H1 (cell line): ENCODE data around the gene ANGPTL5. TPM values are rescaled to one million over a fixed set of nuclear protein-coding genes. Genes with fewer than 3 reads are reported as not detected.
"Not testable (repeated sequence)": the region's sequence is repeated elsewhere in the genome, so short reads cannot be mapped to it uniquely, and the experiment has no call there.

Experiments
- CTCF ChIA-PET: fragments of 300-600 bp; sonication (Branson Sonifier 250); formaldehyde crosslinking; loops from one replicate; lab custom pipeline; 2021; ENCODE audit not compliant: partially characterized antibody; lab: Charles Lee
- POLR2A ChIA-PET: fragments of 300-600 bp; sonication (Branson Sonifier 250); formaldehyde crosslinking; loops from one replicate; lab custom pipeline; 2021; ENCODE audit warnings: inconsistent platforms; ENCODE audit not compliant: partially characterized antibody; lab: Charles Lee
- DNase-seq, 2 experiments: peaks; one replicate each; pipeline versions ENCODE4 v3.0.0 to v3.0.0-alpha.2; 2010 to 2022; ENCODE audit warnings: low spot score in 2 of 2, low read depth in 1 of 2, mixed read lengths in 1 of 2
- FAIRE-seq: peaks from 2 replicates; lab custom pipeline; 2011; peaks lifted over from hg19 to GRCh38; lab: Jason Lieb, UNC
- H2AFZ ChIP-seq: 2 replicates; pipeline ENCODE4 v1.8.1; 2012; ENCODE audit warnings: low read length, inconsistent platforms
- H2AK5ac ChIP-seq: 2 replicates; pipeline ENCODE4 v1.6.1; 2013; ENCODE audit warnings: low read depth, low read length
- H2BK120ac ChIP-seq: replicated peaks from 2 replicates; pipeline ENCODE3; 2013; ENCODE audit warnings: low read depth, low read length, inconsistent platforms
- H2BK12ac ChIP-seq: 2 replicates; pipeline ENCODE4 v1.6.1; 2013; ENCODE audit warnings: low read depth, low read length
- H2BK15ac ChIP-seq: 2 replicates; pipeline ENCODE4 v1.6.1; 2013; ENCODE audit warnings: low read length
- H2BK20ac ChIP-seq: 2 replicates; pipeline ENCODE4 v1.6.1; 2013; ENCODE audit warnings: low read length
- H2BK5ac ChIP-seq: 2 replicates; pipeline ENCODE4 v1.6.1; 2013; ENCODE audit warnings: low read depth, low read length
- H3K14ac ChIP-seq: 2 replicates; pipeline ENCODE4 v1.6.1; 2013; ENCODE audit warnings: inconsistent platforms; ENCODE audit not compliant: insufficient read length
- H3K18ac ChIP-seq: 2 replicates; pipeline ENCODE4 v1.6.1; 2013; ENCODE audit warnings: low read length; ENCODE audit errors: extremely low read depth
- H3K23ac ChIP-seq: 2 replicates; pipeline ENCODE4 v1.6.1; 2013; ENCODE audit warnings: inconsistent platforms; ENCODE audit not compliant: insufficient read length
- H3K23me2 ChIP-seq: 2 replicates; pipeline ENCODE4 v1.6.1; 2013; ENCODE audit warnings: low read depth, low read length
- H3K27ac ChIP-seq: 2 replicates; pipeline ENCODE4 v1.6.1; 2011; ENCODE audit warnings: low read depth, low read length, inconsistent platforms
- H3K27me3 ChIP-seq, 4 experiments: replicated peaks in 1 of 4; 1 replicate in 1 of 4; 2 replicates in 3 of 4; pipeline versions ENCODE4 v1.6.1 to v1.8.1; 2011 to 2013; ENCODE audit warnings: low read length in 3 of 4, mild to moderate bottlenecking in 3 of 4, inconsistent platforms in 2 of 4, mixed read lengths in 2 of 4, moderate library complexity in 1 of 4; ENCODE audit not compliant: control insufficient read depth in 3 of 4, insufficient read depth in 3 of 4; ENCODE audit errors: extremely low read depth in 1 of 4
- H3K36me3 ChIP-seq, 4 experiments: 2 replicates each; pipeline versions ENCODE4 v1.6.1 to v1.8.1; 2011 to 2013; ENCODE audit warnings: mild to moderate bottlenecking in 4 of 4, low read length in 3 of 4, moderate library complexity in 2 of 4, control low read depth in 1 of 4, inconsistent platforms in 1 of 4; ENCODE audit not compliant: insufficient read depth in 4 of 4, control insufficient read depth in 2 of 4
- H3K4ac ChIP-seq: replicated peaks from 2 replicates; pipeline ENCODE3; 2013; ENCODE audit warnings: low read length, low read depth, mixed read lengths, inconsistent platforms; ENCODE audit not compliant: insufficient read length
- H3K4me1 ChIP-seq, 4 experiments: replicated peaks in 1 of 4; 1 replicate in 1 of 4; 2 replicates in 3 of 4; pipeline versions ENCODE4 v1.6.1 to v1.8.1; 2011 to 2013; ENCODE audit warnings: low read length in 3 of 4, inconsistent platforms in 2 of 4, mixed read lengths in 1 of 4; ENCODE audit not compliant: insufficient read depth in 4 of 4, control insufficient read depth in 3 of 4
- H3K4me2 ChIP-seq, 2 experiments: 2 replicates each; pipeline versions ENCODE4 v1.6.1 to v1.8.1; 2011 to 2013; ENCODE audit warnings: low read depth in 2 of 2, low read length in 2 of 2, control low read depth in 1 of 2, inconsistent platforms in 1 of 2, mild to moderate bottlenecking in 1 of 2; ENCODE audit not compliant: insufficient read depth in 1 of 2
- H3K4me3 ChIP-seq, 4 experiments: fragments of 200-600, 300-600 bp in 1 of 4; sonication (generic), shearing (Covaris generic), sonication (Bioruptor Twin) in 1 of 4; 2 replicates each; pipeline versions ENCODE4 v1.5.1 to v1.8.1; 2011 to 2016; ENCODE audit warnings: low read length in 4 of 4, low read depth in 3 of 4, control low read depth in 2 of 4, inconsistent platforms in 2 of 4, mild to moderate bottlenecking in 2 of 4, mixed read lengths in 1 of 4, moderate library complexity in 1 of 4; ENCODE audit not compliant: insufficient read depth in 2 of 4; ENCODE audit errors: extremely low read depth in 1 of 4
- H3K56ac ChIP-seq: replicated peaks from 2 replicates; pipeline ENCODE3; 2013; ENCODE audit warnings: low read depth, mild to moderate bottlenecking, mixed read lengths, low read length, inconsistent platforms; ENCODE audit not compliant: insufficient read length
- H3K79me1 ChIP-seq: 2 replicates; pipeline ENCODE4 v1.6.1; 2013; ENCODE audit warnings: low read depth, low read length, control low read depth
- H3K79me2 ChIP-seq, 2 experiments: 2 replicates each; pipeline versions ENCODE4 v1.6.1 to v1.8.1; 2012 to 2013; ENCODE audit warnings: low read length in 2 of 2, mild to moderate bottlenecking in 2 of 2, inconsistent platforms in 1 of 2; ENCODE audit not compliant: insufficient read depth in 2 of 2, control insufficient read depth in 1 of 2
- H3K9ac ChIP-seq, 4 experiments: replicated peaks in 1 of 4; 1 replicate in 1 of 4; 2 replicates in 3 of 4; pipeline versions ENCODE4 v1.6.1 to v1.8.1; 2011 to 2013; ENCODE audit warnings: low read depth in 3 of 4, low read length in 3 of 4, control low read depth in 2 of 4, mild to moderate bottlenecking in 2 of 4, moderate library complexity in 2 of 4, inconsistent platforms in 1 of 4; ENCODE audit errors: extremely low read depth in 1 of 4
- H3K9me3 ChIP-seq, 2 experiments: 2 replicates each; pipeline versions ENCODE4 v1.6.1 to v1.8.1; 2012 to 2013; ENCODE audit warnings: mild to moderate bottlenecking in 2 of 2, moderate library complexity in 2 of 2, control low read depth in 1 of 2, inconsistent platforms in 1 of 2, low read depth in 1 of 2, low read length in 1 of 2, mixed read lengths in 1 of 2; ENCODE audit not compliant: insufficient read depth in 2 of 2
- H4K20me1 ChIP-seq, 2 experiments: replicated peaks in 1 of 2; 2 replicates each; pipeline versions ENCODE3 to v1.8.1; 2011 to 2013; ENCODE audit warnings: inconsistent platforms in 2 of 2, low read length in 2 of 2, mild to moderate bottlenecking in 1 of 2; ENCODE audit not compliant: insufficient read depth in 2 of 2, control insufficient read depth in 1 of 2
- H4K5ac ChIP-seq: 2 replicates; pipeline ENCODE4 v1.6.1; 2013; ENCODE audit warnings: low read length, low read depth, mixed read lengths, inconsistent platforms; ENCODE audit not compliant: insufficient read length
- H4K8ac ChIP-seq: 2 replicates; pipeline ENCODE4 v1.8.0; 2013; ENCODE audit warnings: mild to moderate bottlenecking, moderate library complexity, low read length, inconsistent platforms; ENCODE audit not compliant: insufficient read depth; ENCODE audit errors: extremely low read depth
- H4K91ac ChIP-seq: replicated peaks from 2 replicates; pipeline ENCODE3; 2013; ENCODE audit warnings: low read length, mixed read lengths, inconsistent platforms; ENCODE audit not compliant: insufficient read length
- WGBS, 2 experiments: shearing (Covaris generic) in 1 of 2; methylation state at CpG; one replicate each; pipeline versions ENCODE4 v1.1.6 to v1.1.7; 2013 to 2015; ENCODE audit warnings: low lambda C conversion rate in 2 of 2, mixed read lengths in 2 of 2, inconsistent platforms in 1 of 2, low coverage in 1 of 2, missing lambda C conversion rate in 1 of 2; ENCODE audit not compliant: insufficient replicate concordance in 2 of 2, insufficient coverage in 1 of 2, insufficient read length in 1 of 2; ENCODE audit errors: extremely low coverage in 1 of 2, missing lambda C conversion rate in 1 of 2; 5-methylcytosine and 5-hydroxymethylcytosine counted together
- polyA plus RNA-seq, 7 experiments: library from polyadenylated mRNA; depleted of rRNA in 3 of 7; stranded (reverse) in 5 of 7; unstranded in 2 of 7; fragments of >200 nt in 5 of 7; fragments of 200-250 nt in 2 of 7; gene quantifications; 1 replicate in 5 of 7; 2 replicates in 1 of 7; 4 replicates in 1 of 7; pipeline versions ENCODE4 v1.2.1 to v1.2.3, GENCODE V29; 2011 to 2013; ENCODE audit warnings: missing spikeins in 2 of 7, mixed read lengths in 2 of 7
- total RNA-seq: library from RNA; stranded (reverse); fragmentation: NEBNext Ultra II Directional; extraction: Animal tissue kit (Norgen Biotek cat#: 25700); gene quantifications from 2 replicates; pipeline ENCODE4 v1.2.1, GENCODE V29; 2021

Gene ANGPTL5
- total and polyA plus RNA-seq, 2 of the 8 experiments (the other 6 are each of a cell fraction or from before 2014, with no cell fraction given) = not detected

- H3K4ac ChIP-seq, H3K56ac ChIP-seq, H4K8ac ChIP-seq, H2BK15ac ChIP-seq, H3K9me3 ChIP-seq, FAIRE-seq, H4K20me1 ChIP-seq, H2AK5ac ChIP-seq, H2BK5ac ChIP-seq, H2BK120ac ChIP-seq, H3K23ac ChIP-seq, H3K23me2 ChIP-seq, H4K5ac ChIP-seq, H2BK12ac ChIP-seq, H3K27me3 ChIP-seq, H3K4me1 ChIP-seq, H2BK20ac ChIP-seq, H3K36me3 ChIP-seq, H3K4me2 ChIP-seq, H4K91ac ChIP-seq, POLR2A ChIA-PET, H3K4me3 ChIP-seq, H3K9ac ChIP-seq, H3K27ac ChIP-seq, H2AFZ ChIP-seq, CTCF ChIA-PET, H3K18ac ChIP-seq, H3K79me2 ChIP-seq, H3K79me1 ChIP-seq, DNase-seq, H3K14ac ChIP-seq: not testable (repeated sequence)
- WGBS, 2 experiments = 90% methylated on average over 10 of the region's 10 CpGs; no CpG with 5 or more reads in 1 of the 2 experiments
Measured at GRCh38 chr11:101964200-101964599, 47.9 kb upstream of the ANGPTL5 start.
